ENCODE data around the gene ANKLE1.
"Not testable (repeated sequence)": the region's sequence is repeated elsewhere in the genome, so short reads cannot be mapped to it uniquely, and the experiment has no call there.

Gene ANKLE1

DNA sequence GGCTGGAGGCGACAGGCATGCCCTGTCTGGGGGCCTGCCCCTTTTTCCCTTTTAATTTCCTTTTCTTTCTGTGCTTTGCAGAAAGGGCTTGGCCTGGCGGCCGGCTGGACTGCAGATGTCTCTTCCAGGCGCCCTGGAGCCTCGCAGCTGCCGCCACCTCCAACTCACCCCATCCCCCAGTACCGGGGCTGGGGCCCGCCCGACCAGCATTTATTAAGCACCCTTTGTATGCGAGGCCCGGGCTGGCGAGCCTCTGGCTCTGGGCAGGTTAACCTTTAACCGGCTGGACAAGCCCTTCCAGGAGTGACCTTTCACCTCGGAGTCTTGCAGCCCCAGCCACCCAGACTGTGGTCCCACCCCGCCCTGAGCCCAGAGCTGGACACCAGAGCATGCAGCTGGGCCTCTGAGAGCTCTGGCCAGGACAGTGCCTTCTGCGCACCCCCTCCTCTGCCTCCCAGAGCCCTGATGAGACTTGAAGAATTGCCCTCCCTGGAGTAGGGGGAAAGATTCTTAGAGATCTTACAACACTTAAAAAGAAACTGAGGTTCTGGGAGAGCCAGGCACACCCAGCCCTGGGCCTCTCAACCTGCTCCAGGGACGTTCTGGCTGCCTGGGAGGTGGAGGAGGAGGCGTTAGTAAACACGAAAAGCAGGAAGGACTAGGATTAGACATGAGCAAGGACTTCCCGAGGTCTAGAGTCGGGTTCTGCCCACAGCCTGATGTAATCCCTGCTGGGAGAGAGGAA, 34.8 kb upstream of the ANKLE1 start:
- FAIRE-seq, result no peak
- no peak for DNase-seq (ENCODE audit: insufficient read length, low spot score)

DNA sequence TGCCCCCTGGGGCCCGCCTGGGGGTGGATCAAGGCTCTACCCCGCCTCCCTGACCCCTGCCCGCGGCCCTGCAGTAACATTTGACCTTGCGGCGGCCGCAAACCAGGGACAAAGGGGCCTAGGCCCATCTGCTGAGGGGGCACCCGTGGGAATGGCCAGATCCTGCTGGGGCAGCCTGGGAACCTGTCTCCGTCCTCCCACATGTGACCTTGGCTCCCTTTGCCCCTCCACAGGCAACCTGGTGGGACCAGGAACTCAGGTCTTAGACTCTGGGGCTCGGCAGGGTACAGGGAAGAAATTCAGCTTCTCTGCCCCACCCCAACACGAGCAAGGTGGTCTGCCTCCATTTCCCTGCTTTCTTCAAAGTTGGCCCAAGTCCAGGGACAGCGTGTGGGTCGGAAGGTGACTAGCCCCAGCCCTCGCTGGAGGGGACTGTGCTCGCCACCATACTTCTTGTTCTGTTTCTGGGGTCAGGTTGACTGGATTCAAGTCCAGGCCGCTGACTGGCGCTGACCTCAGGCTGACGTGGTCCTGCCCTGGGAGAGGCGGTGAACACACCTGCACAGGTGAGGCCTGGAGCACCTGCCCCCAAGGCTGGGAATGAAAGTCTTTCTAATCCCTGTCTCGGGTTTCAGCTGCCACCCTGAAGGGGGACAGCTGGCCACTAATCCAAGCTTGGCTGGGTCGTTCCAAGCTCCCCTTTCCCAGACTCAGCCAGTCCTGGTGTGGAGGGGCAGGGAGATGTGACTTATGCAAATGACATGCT, 33.5 kb upstream of the ANKLE1 start:
- DNase-seq (ENCODE audit: insufficient read length, low spot score) (no peak), FAIRE-seq (no peak)

DNA sequence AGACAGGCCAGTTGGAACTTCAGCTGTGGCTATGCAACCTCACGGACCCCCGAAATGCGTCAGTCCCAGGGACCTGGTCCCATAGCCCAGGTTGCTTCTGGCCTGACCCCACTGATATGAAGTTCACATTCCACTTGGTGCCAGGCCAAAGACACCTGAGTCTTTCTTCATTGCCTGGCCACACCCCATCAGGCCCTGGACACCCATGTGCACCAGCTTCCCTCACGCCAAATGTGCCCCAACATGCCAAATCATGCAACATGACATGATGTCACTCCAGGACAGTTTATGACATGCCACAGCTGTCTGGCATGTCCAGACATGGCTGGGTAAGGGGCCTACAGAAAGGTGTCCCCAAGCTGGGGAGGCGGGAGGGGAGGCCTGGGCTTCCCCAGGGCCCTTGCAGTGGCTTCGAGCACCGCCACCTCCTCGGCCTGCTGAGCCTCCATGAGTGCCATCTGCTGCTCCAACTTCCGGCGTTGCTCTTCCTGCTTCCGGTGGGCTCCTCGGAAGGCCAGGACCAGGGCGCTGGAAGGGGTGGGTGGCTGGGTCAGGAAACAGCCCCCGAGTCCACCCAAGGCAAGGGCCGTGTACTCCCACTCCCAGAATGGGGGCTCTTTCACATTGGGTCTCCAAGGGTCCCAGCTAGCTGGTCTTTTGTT, 31.7 kb upstream of the ANKLE1 start:
- no peak for DNase-seq (ENCODE audit: insufficient read length, low spot score)
- no peak for FAIRE-seq

DNA sequence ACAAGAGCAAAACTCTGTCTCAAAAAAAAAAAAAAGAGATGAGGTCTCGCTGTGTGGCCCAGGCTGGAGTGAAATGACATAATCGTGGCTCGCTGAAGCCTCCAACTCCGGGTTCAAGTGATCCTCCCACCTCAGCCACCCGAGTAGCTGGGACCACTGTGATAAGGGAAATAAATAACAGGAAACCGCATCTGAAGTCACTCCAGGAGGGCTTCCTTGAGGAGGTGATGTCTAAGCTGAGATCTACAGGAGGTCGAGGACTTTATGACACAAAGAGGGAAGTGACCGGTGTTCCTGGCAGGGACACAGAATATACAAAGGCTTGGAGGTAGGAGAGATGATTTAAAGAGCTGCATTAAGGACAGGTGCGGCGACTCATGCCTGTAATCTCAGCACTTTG, 27.1 kb upstream of the ANKLE1 start:
- FAIRE-seq, result no peak
- no peak for DNase-seq (ENCODE audit: insufficient read length, low spot score)

DNA sequence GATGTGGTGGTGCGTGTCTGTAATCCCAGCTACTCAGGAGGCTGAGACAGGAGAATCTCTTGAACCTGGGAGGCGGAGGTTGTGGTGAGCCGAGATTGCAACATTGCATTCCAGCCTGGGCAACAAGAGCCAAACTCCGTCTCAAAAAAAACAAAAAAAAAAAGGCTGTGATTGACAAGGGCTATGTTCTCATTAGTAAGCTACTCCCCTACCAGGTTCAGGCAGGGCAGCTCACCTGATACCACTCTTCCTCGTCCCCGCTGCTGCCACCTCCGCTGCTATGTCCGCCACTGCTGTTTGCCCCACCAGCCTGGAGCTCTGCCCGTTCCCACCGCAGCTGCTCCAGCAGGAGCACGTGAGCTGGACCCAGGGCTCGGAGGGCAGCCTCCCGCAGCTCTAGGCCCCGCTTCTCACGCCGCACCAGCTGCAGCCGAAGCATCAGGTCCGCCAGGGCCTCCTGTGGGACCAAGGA, 26.5 kb upstream of the ANKLE1 start:
- DNase-seq (ENCODE audit: insufficient read length, low spot score), result no peak
- no peak for FAIRE-seq

DNA sequence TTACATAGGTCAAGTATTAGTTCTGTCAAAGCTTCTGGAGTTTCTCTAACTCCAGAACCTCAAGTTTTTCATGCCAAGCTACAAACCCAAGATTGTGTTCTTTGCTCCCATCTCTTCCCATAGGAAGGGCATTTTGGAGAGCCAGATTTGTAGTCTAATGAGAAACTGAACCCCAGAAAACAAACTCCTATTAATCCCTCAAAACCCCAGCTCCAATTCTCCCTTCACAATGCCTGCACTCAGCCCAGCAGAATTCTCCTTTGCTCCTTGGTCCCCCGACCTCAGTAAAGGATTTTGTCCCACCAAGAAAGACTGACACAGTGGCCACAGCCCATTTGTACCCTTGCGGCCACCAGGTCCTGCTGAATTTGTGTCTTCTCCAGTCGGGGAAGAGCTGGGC, 25.6 kb upstream of the ANKLE1 start:
- FAIRE-seq (no peak), DNase-seq (ENCODE audit: insufficient read length, low spot score) (no peak)

DNA sequence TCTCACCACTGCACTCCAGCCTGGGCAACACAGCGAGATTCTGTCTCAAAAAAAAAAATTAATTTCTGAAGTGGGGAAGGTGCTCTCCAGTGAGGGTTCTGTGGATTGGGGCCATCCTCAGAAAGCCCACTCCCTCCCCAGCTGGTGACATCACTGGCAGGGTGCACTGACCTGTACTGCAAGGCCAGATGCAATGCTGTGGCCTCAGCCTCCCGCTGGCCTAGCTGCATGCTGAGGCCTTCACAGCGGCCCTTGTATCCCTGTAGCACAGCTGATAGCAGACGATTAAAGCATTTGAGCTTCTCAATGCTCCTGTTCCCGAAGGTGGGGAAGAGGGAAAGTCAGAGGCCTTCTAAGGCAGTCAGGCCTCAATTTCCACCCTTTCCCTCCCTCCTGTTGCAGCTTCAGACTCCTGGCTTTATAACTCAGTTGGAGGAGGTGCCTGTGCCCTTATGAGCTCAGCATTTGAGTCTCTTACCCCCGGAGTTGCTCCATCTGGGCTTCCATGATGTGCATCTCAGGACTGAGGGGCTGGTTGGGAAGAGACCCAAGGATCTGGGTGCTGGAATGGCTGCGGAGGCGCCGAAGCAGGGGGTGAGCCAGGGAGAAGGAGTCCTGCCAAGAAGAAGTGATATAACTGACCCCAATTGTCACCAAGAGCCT, 22.5 kb upstream of the ANKLE1 start:
- FAIRE-seq (no peak), DNase-seq (ENCODE audit: insufficient read length, low spot score) (no peak)

DNA sequence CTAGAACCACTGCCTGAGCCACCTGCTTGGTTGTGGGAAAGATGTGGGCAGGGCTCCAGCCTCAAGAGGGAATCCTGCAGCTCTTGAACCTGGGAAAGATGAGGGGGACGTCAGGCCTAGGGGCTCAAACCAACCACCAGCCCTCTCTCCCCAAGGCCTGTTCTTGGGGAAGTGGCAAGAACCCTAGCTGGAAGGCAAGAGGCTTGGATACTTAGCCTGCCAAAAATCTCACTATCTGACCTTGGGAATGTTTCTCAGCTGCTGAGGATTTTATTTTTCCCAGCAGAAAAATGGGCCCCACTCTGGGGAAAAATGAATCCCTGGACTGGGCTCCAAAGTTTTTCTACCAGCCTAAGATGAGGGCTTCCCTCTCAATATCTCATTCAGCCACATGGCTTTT, 21.8 kb upstream of the ANKLE1 start:
- no peak for DNase-seq (ENCODE audit: insufficient read length, low spot score)
- no peak for FAIRE-seq

DNA sequence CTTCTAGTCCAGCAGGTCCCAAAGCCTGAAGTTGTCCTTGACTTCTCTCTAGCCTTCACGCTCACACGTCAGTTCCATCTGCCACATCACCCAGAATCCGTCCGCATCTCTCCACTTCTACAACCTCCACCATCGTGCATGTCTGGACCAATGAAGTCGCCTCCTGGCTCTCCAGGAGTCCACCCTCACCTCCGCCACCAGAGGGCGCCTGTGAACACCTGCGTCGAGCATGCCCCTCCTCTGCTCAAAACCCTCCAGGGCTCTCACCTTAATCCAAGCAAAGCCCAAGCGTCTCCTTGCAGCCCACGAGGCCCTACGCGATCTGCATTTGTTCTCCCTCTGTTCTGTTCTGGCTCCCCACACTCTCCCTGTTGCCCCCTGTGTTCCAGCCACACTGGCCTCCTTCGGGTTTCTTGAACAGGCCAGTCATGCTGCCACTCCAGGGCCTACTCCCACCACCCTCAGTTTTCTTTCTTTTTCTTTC, 20.8 kb upstream of the ANKLE1 start:
- peak; percentile 93 for DNase-seq (ENCODE audit: insufficient read length, low spot score)
- peak; percentile 97 for FAIRE-seq

DNA sequence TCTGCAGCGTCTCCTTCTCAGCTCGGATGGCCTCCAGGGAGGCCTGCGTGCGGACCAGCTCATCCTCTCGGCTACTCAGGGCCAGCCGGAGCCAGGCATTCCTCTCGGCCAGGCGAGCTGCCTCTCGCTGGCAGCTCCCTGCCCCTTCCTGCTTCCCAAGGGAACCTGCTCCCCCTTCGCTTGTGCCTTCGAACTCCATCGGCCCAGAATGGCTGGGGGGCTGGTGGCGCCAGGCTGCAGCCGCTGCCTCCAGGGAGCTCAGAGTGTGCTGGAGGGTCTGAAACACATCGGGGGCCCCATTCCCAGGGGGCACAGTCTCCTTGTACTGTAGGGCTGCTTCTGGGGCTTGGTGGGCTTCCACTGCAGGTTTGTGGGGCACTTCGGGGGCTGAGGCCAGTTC, 19.1 kb upstream of the ANKLE1 start:
- FAIRE-seq (no peak), DNase-seq (ENCODE audit: insufficient read length, low spot score) (no peak)

DNA sequence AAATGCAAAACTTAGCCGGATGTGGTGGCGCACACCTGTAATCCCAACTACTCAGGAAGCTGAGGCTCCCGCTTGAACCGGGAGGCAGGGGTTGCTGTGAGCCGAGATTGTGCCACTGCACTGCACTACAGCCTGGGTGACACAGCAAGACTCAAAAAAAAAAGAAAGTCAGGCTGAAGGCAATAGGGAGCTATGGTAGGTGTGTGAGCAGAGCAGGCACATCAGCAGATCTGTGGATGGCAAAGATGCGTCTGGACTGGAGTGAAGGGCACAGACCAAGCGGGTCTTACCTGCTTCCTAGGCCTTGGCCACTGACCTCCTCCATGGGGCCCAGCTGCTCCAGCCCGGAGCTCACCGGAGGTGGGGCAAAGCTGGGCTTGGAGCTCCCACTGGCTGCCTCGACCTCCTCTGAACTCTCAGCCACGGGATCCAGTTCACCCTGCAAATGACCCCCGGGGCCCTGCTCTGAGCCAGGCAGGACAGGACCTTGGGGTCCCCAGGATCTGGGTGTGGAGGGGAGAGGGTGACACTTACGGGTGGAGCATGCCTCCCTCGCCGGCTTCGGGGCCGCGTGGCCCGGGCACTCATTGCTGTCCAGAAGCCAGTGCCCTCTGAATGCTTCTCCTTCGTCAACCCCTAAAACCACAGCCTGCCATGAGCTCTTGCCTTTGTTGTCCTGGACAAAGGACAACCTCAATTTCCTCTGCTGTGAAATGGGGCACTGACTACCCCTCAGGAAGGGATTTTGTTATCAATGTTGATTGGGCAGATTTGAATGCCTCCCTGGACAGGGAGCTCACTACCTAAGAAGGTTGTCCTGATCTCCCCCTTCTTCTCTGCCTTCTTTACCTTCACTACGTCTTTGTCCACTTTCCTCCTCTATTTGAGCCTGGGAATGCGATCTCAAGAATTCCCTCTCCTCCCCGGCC, 17.7 kb upstream of the ANKLE1 start:
- FAIRE-seq, result no peak
- DNase-seq (ENCODE audit: insufficient read length, low spot score), result no peak

DNA sequence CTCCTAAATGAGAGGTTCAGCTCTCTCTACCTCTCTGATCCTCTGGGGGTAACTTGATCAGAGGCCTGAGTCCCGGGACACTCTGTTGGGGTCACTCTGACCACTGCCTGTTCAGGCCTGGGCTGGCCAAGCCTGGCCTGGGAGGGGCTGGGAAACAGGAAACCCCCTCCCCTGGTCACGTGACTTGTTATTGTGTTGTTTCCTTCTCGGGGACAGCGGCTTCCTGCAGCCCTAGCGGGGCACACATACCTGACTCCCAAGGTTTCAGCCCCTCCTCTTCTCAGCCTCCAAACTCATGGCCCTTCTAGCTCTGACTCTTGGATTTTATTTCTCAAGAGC, 17.1 kb upstream of the ANKLE1 start, which contains the start of gene USHBP1:
TSS of gene USHBP1 (minus strand) at position 105 of the 339 bp plus-strand sequence. CDS start 446 bp downstream, outside the sequence.
- DNase-seq (ENCODE audit: insufficient read length, low spot score) (no peak), FAIRE-seq (no peak)

DNA sequence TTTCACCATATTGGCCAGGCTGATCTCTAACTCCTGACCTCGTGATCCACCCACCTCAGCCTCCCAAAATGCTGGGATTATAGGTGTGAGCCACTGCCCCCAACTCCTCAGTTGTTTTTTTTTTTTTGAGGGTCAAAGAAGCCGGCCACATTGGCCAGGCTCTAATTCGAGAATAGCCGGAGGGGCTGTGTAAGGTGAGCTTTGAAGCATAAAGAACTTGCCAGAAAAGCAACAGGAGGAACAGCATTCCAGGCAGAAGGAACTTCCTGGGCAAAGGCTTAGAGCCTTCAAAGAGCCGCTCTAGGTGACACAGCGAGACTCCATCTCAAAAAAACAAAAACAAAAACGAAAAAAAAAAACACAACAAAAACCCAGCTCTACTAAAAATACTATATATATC, 15.7 kb upstream of the ANKLE1 start:
- DNase-seq (ENCODE audit: insufficient read length, low spot score) (no peak), FAIRE-seq (no peak)

DNA sequence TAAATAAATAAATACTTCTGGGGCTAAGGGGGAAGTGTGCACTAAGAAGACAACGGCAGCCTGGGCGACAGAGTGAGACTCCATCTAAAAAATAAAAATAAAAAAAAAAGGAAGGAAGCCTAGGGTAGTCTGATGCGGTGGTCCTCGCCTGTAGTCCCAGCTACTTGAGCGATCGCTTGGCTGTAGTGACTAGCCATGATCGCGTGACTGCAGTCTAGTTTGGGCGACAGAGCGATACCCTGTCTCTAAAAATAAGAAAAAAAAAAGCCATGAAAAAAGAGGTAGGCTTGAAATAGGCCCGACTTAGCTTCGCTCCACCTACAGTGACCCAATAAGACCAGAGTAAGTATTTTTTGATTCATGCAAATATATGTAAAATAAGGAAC, 15.1 kb upstream of the ANKLE1 start:
- DNase-seq (ENCODE audit: insufficient read length, low spot score), result no peak
- FAIRE-seq, result no peak

DNA sequence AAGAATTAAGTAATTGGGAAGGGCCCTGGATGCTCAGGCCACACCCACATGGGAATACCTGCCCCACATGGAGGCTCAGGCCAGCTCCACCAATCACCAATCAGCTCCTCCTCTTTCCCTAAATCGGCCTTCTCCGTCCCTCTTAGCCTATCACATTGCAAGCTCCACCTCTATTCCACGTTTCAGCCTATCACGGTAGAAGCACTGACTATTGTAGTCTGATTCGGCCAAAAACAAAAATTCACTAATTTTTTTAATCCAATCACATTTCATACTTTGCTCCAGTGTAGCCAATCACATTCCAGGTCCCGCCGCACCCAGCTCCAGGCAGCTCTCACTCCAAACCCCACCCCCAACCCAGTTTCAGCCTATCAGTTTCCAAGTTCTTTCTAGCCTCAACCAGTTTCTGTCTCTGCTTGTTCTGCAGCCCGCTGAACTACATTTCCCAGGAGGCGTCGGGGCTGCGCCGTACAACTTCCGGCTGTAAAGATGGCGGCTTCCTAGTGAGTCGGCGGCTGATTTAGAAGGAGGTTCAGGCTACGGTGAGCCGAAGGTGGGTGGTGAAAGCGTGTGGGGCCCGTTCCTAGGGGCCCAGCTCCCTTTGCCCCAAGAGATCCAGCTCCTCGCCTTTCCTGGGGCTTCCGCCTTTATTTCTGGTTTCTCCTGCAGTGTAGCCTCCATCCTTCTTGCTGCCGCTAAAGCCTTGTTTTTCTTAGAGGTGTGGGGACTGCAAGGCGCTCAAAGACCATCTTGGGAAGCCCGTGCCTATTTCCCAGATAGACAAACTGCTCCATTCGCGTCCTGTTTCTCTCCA, 14.5 kb upstream of the ANKLE1 start, which contains the start of gene BABAM1:
TSS of gene BABAM1 (plus strand) at position 469 of the 814 bp plus-strand sequence. CDS start 1,364 bp downstream, outside the sequence.
- FAIRE-seq, result peak; percentile 99
- peak; percentile 97 for DNase-seq (ENCODE audit: insufficient read length, low spot score)

DNA sequence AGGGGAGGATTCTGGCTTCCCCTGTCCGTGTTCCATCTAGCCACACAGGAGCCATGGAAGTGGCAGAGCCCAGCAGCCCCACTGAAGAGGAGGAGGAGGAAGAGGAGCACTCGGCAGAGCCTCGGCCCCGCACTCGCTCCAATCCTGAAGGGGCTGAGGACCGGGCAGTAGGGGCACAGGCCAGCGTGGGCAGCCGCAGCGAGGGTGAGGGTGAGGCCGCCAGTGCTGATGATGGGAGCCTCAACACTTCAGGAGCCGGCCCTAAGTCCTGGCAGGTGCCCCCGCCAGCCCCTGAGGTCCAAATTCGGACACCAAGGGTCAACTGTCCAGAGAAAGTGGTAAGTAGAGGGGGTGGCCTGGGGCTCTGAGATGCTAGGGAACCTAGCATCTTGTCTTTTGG, 12.9 kb upstream of the ANKLE1 start:
- FAIRE-seq, result no peak
- no peak for DNase-seq (ENCODE audit: insufficient read length, low spot score)

DNA sequence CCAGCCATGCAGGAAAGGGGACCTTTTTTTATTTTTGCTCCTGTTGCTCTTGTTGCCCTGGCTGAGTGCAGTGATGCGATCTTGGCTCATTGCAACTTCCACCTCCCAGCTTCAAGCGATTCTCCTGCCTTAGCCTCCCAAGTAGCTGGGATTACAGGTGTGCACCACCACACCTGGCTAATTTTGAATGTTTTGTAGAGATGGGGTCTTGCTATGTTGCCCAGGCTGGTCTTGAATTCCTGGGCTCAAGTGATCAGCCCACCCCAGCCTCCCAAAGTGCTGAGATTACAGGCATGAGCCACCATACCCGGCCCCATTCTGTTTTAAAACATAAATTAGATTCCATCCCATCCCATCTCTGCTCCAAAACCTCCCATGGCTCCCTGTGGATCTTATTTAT, 6.8 kb upstream of the ANKLE1 start:
- FAIRE-seq; DNase-seq (ENCODE audit: insufficient read length, low spot score): not testable (repeated sequence)

DNA sequence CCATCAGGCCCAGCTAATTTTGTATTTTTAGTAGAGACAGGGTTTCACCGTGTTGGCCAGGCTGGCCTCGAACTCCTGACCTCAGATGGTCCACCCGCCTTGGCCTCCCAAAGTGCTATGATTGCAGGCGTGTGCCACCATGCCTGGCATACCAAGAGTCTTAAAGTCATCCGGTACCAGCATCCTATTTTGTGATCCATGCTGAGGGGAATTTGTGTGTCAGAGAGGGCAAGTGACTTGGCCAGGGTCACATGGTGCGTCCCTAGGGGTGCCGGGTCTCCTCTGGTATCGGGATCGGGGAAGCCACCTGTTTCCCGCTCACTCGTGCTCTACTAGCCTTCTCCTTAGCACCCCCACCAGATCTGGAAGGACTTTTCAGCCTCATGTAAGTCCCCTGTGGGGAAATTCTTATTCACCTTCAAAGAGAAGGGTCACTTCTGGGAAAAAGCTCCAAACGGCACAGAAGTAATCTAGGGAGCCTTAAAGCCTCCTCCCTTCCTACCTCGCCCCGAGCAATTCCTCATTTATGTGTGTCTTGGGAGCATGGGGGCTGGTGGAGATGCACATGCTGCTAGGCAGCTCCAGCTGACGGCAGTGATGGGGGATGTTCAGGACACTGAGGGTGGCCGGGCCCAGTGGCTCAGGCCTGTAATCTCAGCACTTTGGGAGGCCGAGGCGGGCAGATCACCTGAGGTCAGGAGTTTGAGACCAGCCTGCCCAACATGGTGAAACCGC, 6.1 kb upstream of the ANKLE1 start:
- FAIRE-seq (no peak), DNase-seq (ENCODE audit: insufficient read length, low spot score) (no peak)
